NCI-H1048 (cell line): ENCODE results near the gene CSF2RB.

ENCODE experiments used
- DNase-seq: peaks from one replicate; lab custom pipeline; 2025; lab: John Stamatoyannopoulos, UW

Gene CSF2RB

GRCh38 chr22:36936362-36937116, 23.1 kb downstream of the CSF2RB start:
- DNase-seq: no peak

GRCh38 chr22:36937319-36938027, 24.0 kb downstream of the CSF2RB start:
- no peak for DNase-seq

DNA sequence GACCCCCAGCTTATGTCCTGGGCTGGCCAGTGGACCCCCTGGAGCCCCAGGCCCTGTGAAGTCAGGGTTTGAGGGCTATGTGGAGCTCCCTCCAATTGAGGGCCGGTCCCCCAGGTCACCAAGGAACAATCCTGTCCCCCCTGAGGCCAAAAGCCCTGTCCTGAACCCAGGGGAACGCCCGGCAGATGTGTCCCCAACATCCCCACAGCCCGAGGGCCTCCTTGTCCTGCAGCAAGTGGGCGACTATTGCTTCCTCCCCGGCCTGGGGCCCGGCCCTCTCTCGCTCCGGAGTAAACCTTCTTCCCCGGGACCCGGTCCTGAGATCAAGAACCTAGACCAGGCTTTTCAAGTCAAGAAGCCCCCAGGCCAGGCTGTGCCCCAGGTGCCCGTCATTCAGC, 24.6 kb downstream of the CSF2RB start:
- DNase-seq: no peak

GRCh38 chr22:36938886-36939285, 25.5 kb downstream of the CSF2RB start:
- no peak for DNase-seq

DNA sequence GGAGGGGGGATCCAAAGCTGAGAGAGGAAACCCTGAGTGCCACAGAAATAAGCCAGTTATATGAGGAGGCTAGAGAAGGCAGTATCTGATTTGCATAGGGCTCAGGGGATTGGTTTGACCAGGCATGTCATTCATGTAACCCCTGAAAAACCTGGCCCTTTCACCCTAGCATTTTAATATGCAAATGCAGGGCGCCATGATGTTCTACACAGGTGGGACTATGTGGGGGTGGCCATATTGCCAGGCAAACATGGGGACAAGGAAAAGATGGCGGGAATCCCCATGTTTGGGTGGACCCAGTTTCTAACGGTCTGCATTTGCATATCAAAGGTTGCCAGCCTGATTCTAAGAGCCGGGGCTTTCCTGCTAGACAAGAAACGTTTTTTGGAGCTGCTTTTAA, 27.2 kb downstream of the CSF2RB start:
- no peak for DNase-seq

DNA sequence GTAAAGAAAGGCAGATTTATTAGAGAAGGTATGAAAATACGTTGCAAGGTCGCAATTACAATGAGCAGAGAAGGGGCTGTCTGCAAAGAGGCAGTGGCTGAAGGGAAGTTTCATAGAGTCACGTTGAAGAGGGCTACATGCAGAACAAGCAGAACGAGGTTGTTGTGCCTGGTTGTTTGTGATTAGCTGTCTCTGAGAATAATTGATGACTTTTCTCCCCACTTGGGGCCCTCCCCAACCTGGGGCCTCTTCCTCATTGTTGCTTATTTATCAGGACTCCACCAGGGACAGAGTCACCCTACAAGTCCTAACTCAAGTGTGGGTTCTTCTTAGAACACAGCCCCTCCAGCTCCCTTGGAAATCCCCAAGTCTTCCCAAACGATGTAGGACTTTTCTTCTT, 29.1 kb downstream of the CSF2RB start:
- no peak for DNase-seq

GRCh38 chr22:36946421-36947158, 33.2 kb downstream of the CSF2RB start:
- DNase-seq: no peak

DNA sequence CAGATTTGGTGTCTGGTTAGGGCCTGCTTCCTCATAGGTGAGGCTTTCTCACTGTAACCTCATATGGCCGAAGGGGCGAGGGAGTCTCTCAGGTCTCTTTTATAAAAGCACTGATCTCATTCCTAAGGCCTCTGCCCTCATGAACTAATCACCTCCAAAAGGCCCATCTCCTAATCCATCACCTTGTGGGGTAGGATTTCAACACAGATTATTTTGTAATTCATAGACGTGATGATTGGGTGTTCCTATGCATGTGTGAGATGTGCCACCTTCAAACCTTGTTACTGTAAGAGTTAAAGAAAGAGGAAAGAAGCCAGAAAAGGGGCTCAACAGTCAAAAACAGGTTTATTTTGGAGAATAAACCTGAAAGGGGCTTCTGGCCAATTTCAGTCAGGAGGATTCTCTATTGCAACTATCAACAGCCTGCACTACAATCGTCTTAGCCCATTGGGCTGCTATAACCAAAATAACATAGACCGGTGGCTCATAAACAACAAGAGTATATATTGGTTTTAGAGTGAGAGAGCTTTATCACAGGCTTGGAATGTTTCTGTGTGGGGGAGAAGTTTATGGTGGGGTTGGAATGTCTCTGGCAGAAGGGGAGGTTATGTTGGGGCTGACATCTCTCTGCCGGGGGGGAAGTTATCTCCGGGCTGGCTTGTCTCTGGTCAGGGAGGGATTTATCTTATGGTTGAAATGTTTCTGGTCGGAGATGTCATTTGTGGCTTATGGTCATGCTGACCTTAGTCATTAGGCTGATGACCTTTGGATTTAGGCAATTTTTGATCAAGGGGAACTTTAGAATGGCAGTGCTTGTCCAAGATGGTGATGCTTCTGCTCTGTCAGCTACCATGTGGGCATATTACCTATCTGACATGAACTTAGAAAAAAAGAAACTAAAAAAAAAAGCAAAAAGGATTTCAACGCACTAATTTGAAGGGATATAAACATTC, 35.1 kb downstream of the CSF2RB start:
- no peak for DNase-seq

DNA sequence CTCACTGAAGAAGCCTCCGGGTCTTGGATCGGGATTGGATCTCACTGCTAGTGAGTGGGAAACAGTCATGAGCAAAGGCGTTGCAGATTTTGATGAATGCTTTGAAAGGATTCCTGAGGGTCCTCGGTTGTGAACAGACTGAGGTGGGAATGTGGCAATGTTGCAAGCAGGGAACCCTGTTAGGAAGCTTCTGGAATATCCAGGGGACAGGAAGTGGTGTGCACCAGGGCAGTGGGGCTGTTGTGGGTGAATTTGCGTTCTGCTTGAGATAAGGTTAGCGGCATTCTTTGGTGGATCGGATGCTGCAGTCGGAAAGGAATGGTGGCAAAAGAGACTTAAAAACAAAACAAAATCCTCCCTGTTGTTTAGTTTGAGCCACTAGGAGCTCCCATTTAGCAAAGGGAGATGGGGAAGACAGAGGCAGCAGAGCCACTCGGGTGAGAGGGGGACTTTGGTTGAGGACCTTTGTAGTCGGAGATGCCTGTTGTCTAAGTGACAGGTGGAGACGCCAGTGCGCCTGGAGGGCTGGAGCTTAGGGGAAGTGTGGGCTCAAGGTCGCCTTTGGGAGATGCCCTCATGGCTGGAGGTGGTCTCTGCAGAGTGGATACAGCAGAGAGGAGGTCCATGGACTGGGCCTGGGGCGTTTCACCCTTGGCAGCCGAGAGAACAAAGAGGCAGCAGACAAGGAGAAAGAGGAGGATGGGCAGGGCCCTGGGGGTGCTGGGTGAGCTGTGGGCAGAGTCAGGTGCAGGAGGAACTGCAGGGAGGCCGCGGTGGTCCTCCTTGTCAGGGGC, 37.6 kb downstream of the CSF2RB start:
- no peak for DNase-seq

- no peak for DNase-seq
These were observed 38.3 kb downstream of the CSF2RB start for GRCh38 chr22:36951746-36952145.

DNA sequence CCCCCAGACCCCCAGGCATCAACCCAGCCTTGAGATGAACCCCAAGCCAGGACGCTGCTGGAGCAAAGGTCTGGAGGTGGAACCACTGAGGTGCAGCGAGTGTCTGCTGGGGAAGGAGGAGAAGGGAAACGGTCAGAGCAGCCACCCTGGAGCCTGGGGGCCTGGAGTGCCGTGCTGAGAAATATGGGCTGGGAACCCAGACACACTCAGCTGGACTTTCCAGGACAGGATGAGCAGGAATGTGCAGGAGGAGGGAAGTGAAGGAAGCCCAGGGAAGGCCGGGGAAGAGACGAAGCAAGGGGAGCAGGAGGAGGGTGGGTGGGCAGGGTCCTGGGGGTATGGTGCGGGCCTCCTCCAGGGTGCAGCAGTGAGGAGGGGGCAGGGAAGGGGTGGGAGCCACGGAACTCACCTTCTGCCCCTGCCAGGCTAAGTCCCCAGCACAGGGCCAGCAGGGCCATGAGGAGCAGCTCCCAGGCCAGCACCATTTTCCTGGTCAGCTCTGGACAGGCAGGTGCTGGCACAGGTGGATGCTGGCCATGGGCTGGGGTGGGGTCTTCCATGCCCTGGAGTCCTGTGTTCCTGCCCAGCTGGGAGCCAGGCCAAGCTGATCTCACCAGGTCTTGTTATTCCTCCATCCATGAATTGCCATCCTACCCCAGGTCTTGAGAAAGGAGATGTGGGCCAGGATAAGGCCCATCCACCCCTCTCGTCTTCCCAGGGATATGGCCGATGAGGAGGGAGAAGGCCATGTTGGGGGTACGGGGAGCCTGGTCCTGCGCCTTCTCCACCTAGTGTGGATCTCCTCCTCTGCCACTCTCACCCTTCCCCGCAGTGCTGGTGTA, 40.0 kb downstream of the CSF2RB start:
- DNase-seq: no peak

GRCh38 chr22:36954251-36955014, 41.0 kb downstream of the CSF2RB start:
- DNase-seq: no peak

DNA sequence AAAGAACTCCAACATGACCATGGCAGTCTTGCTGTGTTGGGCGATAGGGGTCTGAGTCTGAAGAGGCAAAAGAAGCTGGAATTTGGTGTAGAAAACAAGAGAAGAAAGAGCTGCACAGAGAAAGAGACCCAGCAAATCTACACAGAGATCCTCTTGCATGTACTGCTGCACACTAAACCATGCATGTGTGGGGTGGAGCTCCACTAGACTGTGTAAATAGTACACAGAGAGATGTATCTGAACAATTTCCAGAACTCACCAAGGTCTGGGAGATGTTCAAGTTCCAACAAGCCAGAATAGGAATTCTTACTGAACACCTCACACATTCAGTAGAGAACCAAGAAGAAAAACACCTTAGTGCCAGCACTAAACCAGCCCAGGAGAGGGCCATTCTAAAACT, 42.3 kb downstream of the CSF2RB start:
- no peak for DNase-seq

GRCh38 chr22:36958366-36958765, 44.9 kb downstream of the CSF2RB start:
- DNase-seq: no peak

DNA sequence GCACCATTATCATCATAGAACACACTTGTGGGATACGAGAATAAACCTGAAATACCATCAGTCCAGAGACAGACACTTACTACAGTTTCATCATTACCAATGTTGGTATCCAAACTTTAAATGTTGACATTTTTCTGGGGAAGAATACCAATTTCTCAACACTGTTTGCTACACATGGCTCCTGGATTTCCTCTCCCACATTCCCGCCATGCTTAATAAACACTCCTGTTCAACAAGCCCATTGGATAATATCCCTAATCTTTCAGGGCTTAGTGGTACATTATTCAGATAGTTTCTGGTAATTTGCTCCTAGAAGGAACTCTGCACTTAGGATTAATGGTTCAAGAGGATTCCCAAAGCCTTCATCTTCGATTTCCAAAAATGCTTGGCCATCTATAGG, 48.2 kb downstream of the CSF2RB start:
- DNase-seq: no peak

DNA sequence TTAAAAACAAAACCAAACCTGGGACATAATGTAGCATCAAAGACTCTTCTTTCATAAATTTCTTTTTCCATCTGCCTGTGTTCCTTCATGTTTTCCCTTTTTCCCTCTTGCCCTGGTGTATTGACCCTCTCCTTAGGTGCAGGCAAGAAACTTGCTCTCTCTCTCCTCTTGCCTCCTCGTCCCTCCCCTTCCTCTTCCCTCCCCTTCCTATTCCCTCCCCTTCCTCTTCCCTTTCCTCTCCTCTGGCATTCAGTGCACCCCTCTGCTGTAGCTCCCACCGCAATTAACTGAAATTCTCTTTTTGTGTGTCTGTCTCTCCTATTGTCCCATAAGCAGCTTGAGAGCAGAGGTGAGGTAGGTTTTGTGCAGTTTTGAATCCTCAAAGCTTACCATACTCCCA, 49.9 kb downstream of the CSF2RB start:
- DNase-seq: no peak

DNA sequence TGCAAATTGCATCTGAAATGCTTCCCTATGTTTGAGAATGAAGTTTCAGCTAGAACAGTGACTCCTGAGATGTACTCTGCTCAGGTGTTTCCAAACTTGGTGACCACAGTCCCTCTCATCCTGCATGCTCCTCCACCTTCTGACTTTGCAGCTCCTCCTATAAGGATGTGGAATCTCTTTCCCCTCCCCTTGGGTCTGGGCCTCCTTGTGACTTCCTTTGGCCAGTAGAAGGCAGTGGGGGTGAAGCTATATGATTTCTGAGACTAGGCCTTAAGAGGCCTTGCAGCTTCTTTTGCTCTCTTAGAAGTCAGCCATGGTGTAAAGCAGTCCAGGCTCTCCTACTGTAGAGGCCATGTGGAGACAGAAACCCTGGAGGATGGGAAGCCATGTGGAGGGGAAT, 50.7 kb downstream of the CSF2RB start:
- no peak for DNase-seq

DNA sequence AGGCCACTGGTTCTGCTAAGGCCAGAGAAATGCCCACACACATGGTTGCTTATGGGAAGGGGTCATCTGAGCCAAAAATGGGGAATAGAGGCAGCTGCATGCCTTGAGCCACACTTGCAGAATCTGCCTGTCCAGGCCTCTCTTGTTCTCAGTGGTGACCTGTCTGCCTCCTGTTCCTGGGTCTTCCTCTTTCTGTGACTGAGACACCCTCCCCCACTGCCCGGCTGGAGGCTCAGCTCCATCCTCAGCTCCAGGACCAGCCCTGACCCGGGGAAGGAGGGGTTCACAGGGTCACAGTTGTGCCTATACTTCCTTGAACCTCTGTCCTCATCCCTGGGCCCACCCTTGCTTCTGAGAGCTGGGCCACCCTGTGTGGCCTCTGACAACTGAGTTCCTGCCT, 52.3 kb downstream of the CSF2RB start:
- DNase-seq: no peak

DNA sequence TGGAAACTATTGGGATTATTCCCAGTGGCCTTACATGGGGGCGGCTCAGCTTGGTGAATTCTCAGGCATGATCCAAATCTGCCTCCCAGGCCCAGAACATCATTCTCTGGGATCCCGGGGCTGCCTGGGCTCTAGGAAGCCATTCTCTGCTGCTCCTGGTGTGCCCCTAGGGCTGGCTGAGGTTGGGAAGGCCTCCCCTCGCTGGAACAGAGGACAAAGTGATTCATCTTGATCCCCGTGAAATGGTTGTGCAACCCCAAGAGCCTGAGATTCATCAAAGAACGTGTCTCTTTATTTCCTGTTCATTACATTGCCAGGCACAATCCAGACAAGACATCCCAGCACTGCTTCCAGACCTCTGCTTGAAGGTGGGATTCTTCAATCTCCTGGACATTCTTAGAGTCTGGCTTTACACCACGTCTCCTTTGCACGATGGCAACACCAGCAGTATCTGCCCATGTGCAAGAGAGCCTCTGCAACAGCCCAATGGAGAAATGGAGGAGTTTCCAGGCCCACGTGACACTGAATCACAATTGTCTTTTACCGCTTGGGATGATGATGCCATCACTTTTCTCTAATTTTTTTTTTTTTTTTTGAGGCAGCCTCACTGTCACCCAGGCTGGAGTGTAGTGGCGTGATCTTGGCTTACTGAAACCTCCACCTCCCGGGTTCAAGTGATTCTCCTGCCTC, 53.6 kb downstream of the CSF2RB start:
- no peak for DNase-seq
